NCI-H1417 (cell line): ENCODE data around the gene SNX12.

ENCODE experiments used
- DNase-seq, 3 experiments: peaks; one replicate each; lab custom pipeline; 2025; lab: John Stamatoyannopoulos, UW

The SNX12 gene

GRCh38 chrX:71068044-71068918 lies at the start of gene SNX12:
SNX12 (minus strand) TSS chrX:71068334; CDS start chrX:71068306, 28 bp downstream.
- DNase-seq, result peak; percentile 91 to 97 (median 92)

DNA sequence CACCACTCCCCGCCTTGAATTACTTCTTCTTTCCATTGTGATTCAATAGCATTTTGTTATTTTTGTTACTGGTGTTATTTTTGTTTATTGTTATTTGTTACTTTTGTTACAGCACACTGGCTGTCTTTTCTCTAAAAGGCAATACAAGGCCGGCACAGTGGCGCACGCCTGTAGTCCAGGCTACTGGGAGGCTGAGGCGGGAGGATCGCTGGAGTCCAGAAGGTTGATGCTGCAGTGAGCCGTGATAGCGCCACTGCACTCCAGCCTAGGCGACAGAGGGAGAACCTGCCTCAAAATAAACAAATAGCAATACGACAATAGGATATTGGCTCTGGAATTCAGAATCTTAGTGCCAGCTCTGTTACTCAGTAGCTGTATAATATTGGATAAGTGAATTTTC lies 49.2 kb upstream of the SNX12 start:
- DNase-seq, result peak in 1 of 3 experiments; percentile 29

DNA sequence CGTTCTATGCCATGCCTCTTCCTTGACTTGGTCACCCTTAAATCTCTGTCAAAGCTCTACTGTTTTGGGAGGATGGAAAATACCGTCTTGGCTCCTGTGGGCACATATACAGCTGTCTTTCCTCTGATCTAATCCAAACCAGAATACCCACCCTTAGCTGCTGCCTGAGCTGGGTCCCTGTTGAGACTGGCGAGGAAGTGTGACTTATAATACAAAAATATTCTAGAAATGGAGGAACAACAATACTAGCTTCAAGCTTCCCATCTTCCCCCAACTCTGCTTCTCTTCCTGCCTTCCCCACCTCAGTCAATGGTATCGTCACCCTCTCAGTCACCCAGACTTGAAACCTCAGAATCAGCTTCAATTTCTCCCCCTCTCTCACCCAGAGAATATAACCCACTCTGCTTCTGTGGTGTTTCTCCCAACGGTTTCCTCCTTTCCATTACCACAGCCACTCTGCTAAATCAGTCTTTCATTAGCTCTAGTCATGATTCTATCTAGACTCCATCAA lies 43.8 kb upstream of the SNX12 start:
- DNase-seq, result no peak

DNA sequence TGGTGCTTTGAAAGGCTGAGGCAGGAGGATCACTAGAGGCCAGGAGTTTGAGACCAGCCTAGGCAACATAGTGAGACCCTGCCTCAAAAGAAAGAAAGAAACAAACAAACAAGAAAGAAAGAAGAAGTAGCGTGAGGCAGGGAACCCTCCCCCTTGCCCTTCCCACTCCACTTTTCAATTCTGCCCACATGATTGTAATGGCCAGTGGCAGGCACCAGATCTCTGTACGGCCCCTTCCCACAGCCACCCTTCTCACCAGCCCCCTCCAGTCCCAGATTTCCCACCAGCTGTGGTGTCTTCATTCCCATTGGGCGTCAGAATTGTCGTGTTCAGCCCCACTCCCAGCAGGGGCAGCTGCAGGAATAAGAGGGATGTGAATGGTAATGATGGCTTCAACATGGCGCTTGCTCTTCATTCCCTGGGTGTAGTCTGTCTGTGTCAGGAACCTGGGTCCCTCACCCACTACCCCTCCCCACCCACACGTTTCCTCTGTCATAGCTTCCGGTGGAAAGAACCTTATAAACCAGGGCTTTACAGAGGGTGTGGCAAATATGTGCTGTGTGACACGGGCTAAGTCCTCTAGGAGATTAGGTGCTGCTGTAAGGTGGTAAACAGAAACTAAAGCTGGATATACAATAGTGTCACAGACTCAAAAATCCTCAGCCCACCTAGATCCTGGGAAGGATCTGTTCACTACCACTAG lies 43.2 kb upstream of the SNX12 start, which contains the start of gene IL2RG:
IL2RG (minus strand) TSS at position 437 of the 703 bp plus-strand sequence; CDS start at position 399, 38 bp downstream.
- no peak for DNase-seq

- DNase-seq, result no peak
These were observed 40.9 kb upstream of the SNX12 start for GRCh38 chrX:71109051-71109450.

DNA sequence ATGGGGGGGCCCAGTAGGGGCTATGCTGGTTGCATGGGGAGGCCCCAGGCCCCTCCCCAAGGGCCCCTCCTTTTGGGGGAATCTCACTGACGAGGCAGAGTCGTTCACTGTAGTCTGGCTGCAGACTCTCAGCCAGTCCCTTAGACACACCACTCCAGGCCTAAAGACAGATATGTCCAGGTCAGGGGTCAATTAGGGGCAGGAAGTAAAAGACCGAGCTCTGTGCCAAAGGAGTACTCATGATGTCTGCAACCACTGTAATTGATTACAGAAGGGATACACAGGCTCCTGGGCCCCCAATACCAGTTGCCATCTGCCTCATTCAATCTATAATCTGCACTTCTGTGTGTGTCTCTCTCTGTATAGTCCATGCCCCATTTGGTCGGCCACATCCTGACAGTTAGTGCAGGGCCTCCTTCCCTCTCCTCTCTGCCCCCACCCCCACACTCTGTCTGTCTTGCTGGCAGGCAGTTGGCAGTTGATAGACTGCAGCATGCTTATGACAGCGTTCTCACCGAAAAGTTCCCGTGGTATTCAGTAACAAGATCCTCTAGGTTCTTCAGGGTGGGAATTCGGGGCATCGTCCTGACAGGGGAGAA lies 39.7 kb upstream of the SNX12 start:
- DNase-seq, result no peak

GRCh38 chrX:71107245-71107644 lies 39.1 kb upstream of the SNX12 start:
- no peak for DNase-seq

DNA sequence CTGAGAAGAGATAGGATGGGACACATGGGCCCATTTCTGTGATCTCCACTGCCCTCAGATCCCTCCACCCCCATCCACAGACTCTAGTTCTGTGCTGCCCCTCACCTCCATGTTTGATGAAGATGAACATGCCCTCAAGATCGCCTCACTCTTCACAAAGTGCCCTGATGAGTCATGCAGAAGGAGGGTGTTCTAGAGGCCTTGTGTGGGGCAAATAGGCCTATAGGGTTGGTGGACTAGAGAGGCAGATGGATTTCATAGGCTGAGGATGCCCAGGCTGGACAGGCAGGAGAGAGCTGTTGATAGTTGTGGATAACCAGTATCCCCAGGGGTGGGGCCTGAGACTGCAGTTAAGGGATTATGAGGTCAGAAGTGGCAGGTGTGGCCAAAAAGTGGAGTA lies 38.3 kb upstream of the SNX12 start, which contains the start of gene CXorf65:
CXorf65 (minus strand) TSS at position 314 of the 400 bp plus-strand sequence; CDS start at position 130, 184 bp downstream.
- DNase-seq, result no peak

- DNase-seq, result no peak
These were observed 37.5 kb upstream of the SNX12 start for GRCh38 chrX:71105628-71106027.

DNA sequence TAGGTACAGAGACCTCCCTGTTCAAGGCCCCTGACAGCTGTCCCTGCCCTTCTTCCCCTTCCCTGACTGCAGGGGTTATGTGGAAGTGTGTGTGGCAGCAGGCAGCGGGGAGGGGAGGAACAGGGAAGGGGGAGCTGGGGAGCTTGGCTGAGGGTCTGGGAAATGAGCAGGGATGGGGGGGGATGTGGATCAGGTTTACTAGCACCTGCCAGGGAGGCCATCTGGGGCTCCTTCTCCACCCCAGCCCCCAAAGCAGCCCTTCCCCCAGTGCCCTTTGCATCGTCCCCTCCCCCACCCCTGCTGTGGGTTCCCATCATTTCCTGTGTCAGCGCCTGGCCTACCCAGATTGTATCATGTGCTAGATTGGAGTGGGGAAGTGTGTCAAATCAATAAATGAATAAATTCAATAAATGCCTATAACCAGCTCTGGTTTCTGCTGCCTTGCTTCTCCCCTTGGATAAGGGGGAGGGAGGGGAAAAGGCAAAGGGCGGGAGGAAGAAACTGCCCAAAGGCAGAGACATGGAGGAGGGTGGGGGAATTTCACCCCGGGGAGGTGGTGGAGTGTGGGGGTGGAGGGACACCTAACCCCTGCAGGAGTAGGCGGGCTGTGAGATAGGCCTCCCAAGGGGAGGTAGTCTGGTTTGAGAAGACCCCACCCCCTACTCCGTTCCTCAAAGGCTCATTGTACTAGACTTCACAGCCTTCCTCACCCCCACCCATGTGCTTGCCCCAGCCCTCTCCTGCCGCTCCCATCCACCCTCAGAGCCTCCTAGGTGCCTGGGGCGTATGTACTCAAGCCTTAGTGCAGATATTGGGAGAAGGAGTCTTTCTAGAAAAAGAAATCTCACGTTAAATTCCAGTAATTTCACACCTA lies 35.2 kb upstream of the SNX12 start:
- DNase-seq, result peak in 2 of 3 experiments; percentile 49 to 73

DNA sequence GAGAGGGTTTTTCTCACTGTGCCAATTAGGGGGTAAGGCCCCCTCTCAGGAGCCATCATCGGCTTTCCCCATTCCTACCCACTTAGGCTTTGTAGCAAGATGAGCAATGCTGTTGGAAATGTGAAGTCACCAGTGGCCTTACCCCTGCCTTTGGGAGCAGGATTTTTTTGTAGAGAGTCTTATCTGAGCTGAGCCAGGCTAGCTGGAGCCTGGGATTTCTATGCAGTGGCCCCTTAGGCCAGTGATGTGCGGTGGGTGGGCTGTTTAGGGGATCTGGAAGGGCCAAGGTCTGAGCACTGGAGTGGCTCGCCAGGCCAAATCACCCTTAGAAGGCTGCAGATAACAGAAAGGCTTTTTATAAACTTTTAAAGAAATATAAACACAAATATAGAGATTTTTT lies 34.2 kb upstream of the SNX12 start:
- no peak for DNase-seq

GRCh38 chrX:71100581-71101505 lies 32.7 kb upstream of the SNX12 start:
- DNase-seq, result no peak

DNA sequence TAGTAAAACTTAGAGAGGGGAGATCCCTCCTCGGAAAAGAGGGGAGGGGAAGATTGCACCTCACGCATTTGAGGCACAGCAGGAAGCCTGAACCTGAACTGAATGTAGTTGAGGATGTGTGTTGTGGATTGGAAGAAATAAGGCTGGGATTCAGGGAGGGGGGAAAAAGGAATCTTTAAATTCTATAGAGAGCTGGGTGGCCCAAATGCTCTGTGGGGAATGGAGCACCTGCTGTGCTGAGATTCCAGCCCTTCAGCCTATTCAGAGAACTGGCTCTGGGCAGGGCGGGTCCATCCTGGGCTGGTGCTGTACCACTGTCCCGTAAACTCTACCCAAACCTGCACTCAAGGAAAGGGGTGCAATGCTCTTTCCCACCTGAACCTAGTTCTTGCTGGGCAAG lies 31.6 kb upstream of the SNX12 start:
- no peak for DNase-seq

DNA sequence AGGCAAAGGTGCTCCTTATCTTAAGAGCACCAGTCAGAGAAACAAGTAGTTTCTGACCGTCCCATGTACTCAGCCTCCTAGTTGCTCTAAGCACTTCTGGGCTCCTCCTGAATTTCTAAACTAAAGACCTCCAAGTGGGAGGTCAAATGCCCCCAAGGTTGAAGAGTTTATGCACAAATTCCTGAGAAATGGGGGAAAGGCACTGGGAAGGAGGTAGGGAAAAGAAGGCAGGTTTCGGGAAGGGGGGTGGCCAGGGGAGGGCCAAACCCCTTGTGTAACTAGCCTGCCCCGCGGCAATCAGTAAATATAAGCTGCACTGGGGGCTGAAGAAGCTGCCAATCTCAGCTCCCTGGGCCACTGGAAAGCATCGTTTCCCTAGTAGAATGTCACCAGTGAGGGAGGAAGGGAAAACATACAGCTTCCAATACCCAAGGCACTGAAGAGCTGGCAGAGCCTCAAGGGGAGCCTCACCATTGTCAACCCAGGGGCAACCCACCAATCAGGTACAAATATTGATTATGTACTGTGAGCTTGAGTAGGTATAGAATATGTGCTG lies 30.9 kb upstream of the SNX12 start:
- no peak for DNase-seq

DNA sequence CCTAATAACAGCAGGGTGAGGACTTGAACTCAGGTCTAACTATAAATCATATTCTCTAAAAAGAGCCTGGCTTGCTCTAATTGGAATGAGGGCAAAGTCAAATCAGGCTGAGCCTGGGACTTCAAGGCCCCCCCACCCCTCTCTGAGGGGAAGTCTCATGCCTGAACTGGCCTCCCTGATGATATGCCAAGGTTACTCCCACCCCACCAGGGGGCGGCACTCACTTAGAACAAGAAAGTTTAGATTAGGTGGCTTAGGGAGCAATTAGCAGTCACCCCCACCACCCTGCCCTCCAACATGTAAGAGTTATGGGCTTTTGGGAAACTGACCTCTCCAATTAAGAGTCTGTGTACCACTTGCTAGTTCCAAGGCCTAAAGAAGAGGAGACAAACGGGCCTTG lies 30.2 kb upstream of the SNX12 start:
- DNase-seq, result peak in 2 of 3 experiments; percentile 14 to 36

DNA sequence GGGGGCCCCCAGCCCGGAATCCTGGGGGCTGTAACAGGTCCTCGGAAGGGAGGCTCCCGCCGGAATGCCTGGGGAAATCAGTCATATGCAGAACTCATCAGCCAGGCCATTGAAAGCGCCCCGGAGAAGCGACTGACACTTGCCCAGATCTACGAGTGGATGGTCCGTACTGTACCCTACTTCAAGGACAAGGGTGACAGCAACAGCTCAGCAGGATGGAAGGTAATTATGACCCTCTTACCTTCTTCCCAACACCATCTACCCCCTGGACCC lies 28.6 kb upstream of the SNX12 start:
- DNase-seq, result peak in 1 of 3 experiments; percentile 30

DNA sequence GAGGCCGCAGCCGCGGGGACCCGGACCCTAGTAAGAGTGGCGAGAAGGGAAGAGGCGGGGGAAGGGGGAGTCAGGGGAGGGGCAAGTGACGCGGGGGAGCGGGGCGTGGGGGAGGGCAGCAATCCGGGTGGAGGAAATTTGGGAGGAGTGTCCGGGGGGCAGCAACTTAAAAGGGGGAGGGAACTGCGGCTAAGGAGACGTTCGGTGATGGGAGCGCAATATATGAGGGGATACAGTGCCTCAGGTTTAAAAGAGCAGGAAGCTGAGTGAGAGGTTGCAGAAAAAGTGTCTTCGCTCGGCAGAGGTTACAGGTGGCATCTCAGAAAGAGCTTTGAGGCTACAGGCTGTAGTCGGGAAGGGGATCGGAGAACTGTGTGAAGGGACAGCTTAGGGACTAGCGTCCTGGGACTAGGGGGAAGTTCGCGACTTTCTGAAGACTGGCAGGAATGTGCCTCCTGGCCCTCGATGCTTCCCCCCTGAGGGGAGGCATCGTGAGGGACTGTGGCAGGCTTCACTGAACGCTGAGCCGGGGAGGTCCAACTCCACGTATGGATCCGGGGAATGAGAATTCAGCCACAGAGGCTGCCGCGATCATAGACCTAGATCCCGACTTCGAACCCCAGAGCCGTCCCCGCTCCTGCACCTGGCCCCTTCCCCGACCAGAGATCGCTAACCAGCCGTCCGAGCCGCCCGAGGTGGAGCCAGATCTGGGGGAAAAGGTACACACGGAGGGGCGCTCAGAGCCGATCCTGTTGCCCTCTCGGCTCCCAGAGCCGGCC lies 28.0 kb upstream of the SNX12 start:
- DNase-seq, result peak; percentile 31 to 71 (median 56)

DNA sequence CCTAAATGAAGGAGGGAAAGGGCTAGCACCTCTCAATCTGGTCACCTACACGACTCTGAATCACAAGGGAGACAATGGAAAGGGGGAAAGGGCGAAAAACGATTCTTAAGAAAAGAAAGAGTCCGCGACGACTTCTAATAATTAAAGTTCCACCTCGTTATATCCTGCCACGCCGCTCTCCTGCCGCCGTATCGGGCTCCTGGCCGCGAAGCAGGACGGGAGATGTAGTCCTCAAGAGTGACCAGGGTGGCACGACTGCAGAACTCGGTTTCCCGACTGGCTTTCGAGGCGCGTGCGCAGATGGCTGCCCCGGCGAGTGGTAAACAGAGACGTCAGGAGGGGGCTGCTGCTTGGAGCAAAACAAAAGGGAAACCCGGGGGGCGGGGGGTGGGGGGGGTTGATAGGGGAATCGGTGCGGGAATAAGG lies 27.4 kb upstream of the SNX12 start, which contains the start of gene FOXO4:
FOXO4 (plus strand) TSS at position 297 of the 426 bp plus-strand sequence. CDS start 678 bp downstream, outside the sequence.
- DNase-seq, result peak; percentile 76 to 89 (median 84)

- DNase-seq, result no peak
These were observed 26.9 kb upstream of the SNX12 start for GRCh38 chrX:71095033-71095432.
